Mesenchymal stem cell (in vitro differentiated cells and primary cell): ENCODE results near the gene GPRIN2.

ENCODE experiments used
- DNase-seq: peaks from one replicate; pipeline ENCODE4 v3.0.0-alpha.2; 2013
- H2AFZ ChIP-seq: one replicate; pipeline ENCODE4 v1.6.1; 2013; ENCODE audit warnings: low read depth, mild to moderate bottlenecking, control low read depth, inconsistent platforms, low read length, moderate library complexity
- H2AK5ac ChIP-seq: 2 replicates; pipeline ENCODE4 v1.6.1; 2013; ENCODE audit warnings: low read length, moderate library complexity, mild to moderate bottlenecking, inconsistent platforms; ENCODE audit not compliant: severe bottlenecking
- H2BK120ac ChIP-seq: one replicate; pipeline ENCODE4 v1.6.1; 2013; ENCODE audit warnings: low read depth, mild to moderate bottlenecking, inconsistent platforms, low read length, moderate library complexity
- H2BK12ac ChIP-seq, 2 experiments: one replicate each; pipeline ENCODE4 v1.6.1; 2013; ENCODE audit warnings: inconsistent platforms in 2 of 2, low read length in 2 of 2, mild to moderate bottlenecking in 2 of 2, moderate library complexity in 2 of 2, control low read depth in 1 of 2
- H2BK15ac ChIP-seq: one replicate; pipeline ENCODE4 v1.6.1; 2013; ENCODE audit warnings: mild to moderate bottlenecking, low read depth, inconsistent platforms; ENCODE audit not compliant: poor library complexity, severe bottlenecking
- H2BK5ac ChIP-seq: 2 replicates; pipeline ENCODE4 v1.6.1; 2013; ENCODE audit warnings: low read depth, mild to moderate bottlenecking, low read length, control low read depth, inconsistent platforms; ENCODE audit not compliant: poor library complexity, severe bottlenecking
- H3K14ac ChIP-seq, 2 experiments: one replicate each; pipeline ENCODE4 v1.6.1; 2013; ENCODE audit warnings: inconsistent platforms in 2 of 2, low read length in 2 of 2, control low read depth in 1 of 2, mild to moderate bottlenecking in 1 of 2, moderate library complexity in 1 of 2
- H3K18ac ChIP-seq, 2 experiments: one replicate each; pipeline ENCODE4 v1.6.1; 2013; ENCODE audit warnings: inconsistent platforms in 2 of 2, low read length in 2 of 2, control low read depth in 1 of 2, low read depth in 1 of 2, mild to moderate bottlenecking in 1 of 2
- H3K23ac ChIP-seq, 2 experiments: one replicate each; pipeline ENCODE4 v1.6.1; 2013; ENCODE audit warnings: inconsistent platforms in 2 of 2, low read length in 2 of 2, mild to moderate bottlenecking in 2 of 2, moderate library complexity in 2 of 2, control low read depth in 1 of 2
- H3K27ac ChIP-seq: 2 replicates; pipeline ENCODE4 v1.5.1; 2013; ENCODE audit warnings: mild to moderate bottlenecking, moderate library complexity, low read length, control low read depth, inconsistent platforms; ENCODE audit not compliant: poor library complexity, severe bottlenecking
- H3K27me3 ChIP-seq, 2 experiments: 2 replicates each; pipeline versions ENCODE4 v1.6.1 to v1.7.0; 2013; ENCODE audit warnings: low read length in 2 of 2, mild to moderate bottlenecking in 2 of 2, moderate library complexity in 2 of 2, control low read depth in 1 of 2, inconsistent platforms in 1 of 2; ENCODE audit not compliant: control insufficient read depth in 1 of 2, insufficient read depth in 1 of 2
- H3K36me3 ChIP-seq, 2 experiments: 2 replicates each; pipeline versions ENCODE4 v1.6.1 to v1.7.0; 2013; ENCODE audit warnings: low read length in 2 of 2, control low read depth in 1 of 2, inconsistent platforms in 1 of 2, low read depth in 1 of 2, mild to moderate bottlenecking in 1 of 2; ENCODE audit not compliant: insufficient read depth in 2 of 2, control insufficient read depth in 1 of 2
- H3K4ac ChIP-seq, 2 experiments: one replicate each; pipeline ENCODE4 v1.6.1; 2013; ENCODE audit warnings: inconsistent platforms in 2 of 2, low read length in 2 of 2, mild to moderate bottlenecking in 2 of 2, moderate library complexity in 2 of 2, control low read depth in 1 of 2, low read depth in 1 of 2
- H3K4me1 ChIP-seq: 2 replicates; pipeline ENCODE4 v1.6.1; 2013; ENCODE audit warnings: low read depth, low read length, control low read depth; ENCODE audit not compliant: control insufficient read depth, insufficient read depth
- H3K4me2 ChIP-seq: 2 replicates; pipeline ENCODE4 v1.6.1; 2013; ENCODE audit warnings: low read length, mild to moderate bottlenecking, inconsistent platforms; ENCODE audit not compliant: poor library complexity, severe bottlenecking
- H3K4me3 ChIP-seq, 2 experiments: 2 replicates each; pipeline versions ENCODE4 v1.5.1 to v1.7.0; 2013; ENCODE audit warnings: low read length in 2 of 2, mild to moderate bottlenecking in 2 of 2, control low read depth in 1 of 2, low read depth in 1 of 2; ENCODE audit not compliant: insufficient read depth in 1 of 2
- H3K79me1 ChIP-seq: replicated peaks from 2 replicates; pipeline ENCODE4 v1.6.1; 2013; ENCODE audit warnings: mild to moderate bottlenecking, control low read depth, low read length, inconsistent platforms; ENCODE audit not compliant: poor library complexity, severe bottlenecking
- H3K9ac ChIP-seq: 2 replicates; pipeline ENCODE4 v1.7.0; 2013; ENCODE audit warnings: mild to moderate bottlenecking, low read length, moderate library complexity
- H3K9me3 ChIP-seq: 2 replicates; pipeline ENCODE4 v1.7.0; 2013; ENCODE audit warnings: mild to moderate bottlenecking, low read length; ENCODE audit not compliant: control insufficient read depth
- H4K8ac ChIP-seq: one replicate; pipeline ENCODE4 v1.6.1; 2013; ENCODE audit warnings: inconsistent platforms, mild to moderate bottlenecking, low read length, moderate library complexity
- H4K91ac ChIP-seq: one replicate; pipeline ENCODE4 v1.6.1; 2013; ENCODE audit warnings: mild to moderate bottlenecking, low read length, inconsistent platforms
- WGBS: methylation state at CpG from one replicate; pipeline ENCODE4 v1.1.7; 2013; ENCODE audit warnings: mixed read lengths; 5-methylcytosine and 5-hydroxymethylcytosine counted together

The GPRIN2 gene

DNA sequence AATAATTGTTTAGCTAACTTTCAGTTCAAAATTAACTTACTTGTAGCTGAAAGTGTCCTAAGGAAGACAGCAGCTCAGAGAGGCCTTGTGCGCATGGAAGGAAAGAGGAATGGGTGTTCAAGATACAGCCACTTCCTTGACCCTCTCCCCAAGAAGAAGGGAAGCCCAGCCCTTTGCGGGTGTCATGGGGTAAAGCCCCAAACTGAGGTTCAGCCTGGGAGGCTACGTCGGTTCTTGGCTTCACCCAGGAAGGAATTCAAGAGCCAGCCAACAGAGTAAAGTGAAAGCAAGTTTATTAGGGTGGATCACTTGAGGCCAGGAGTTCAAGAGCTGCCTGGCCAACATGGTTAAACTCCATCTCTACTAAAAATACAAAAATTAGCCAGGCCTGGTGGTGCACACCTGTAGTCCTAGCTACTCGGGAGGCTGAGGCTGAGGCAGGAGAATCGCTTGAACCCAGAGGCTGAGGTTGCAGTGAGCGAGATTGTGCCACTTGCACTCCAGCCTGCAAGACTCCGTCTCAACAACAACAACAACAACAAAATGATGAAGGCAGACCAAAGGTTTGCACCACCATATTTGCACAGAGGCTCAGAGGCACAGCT lies 15.9 kb downstream of the GPRIN2 start:
- peak overlapping the region; percentile 17 for H3K9ac ChIP-seq
- H3K4me2 ChIP-seq = peak overlapping the region; percentile 3
- no peaks in the 10 kb centered on the region for H3K79me1 ChIP-seq
- WGBS = 97% methylated on average over 8 of the region's 8 CpGs
- no peak overlapping the region for H3K18ac ChIP-seq
- no peaks in the 10 kb centered on the region for H3K9me3 ChIP-seq
- no peak overlapping the region for H3K4me3 ChIP-seq
- H2BK120ac ChIP-seq = no peak overlapping the region
- peaks cover 0 to 13% of the 10 kb centered on the region in 2 experiments for H3K36me3 ChIP-seq
- peaks cover 0 to 89% of the 10 kb centered on the region in 2 experiments for H3K27me3 ChIP-seq
- H4K8ac ChIP-seq = no peak overlapping the region
- peak overlapping the region; percentile 95 for H3K27ac ChIP-seq
- no peak overlapping the region for H2BK12ac ChIP-seq
- no peak overlapping the region for H2AFZ ChIP-seq
- no peak overlapping the region for H3K4ac ChIP-seq
- H2BK15ac ChIP-seq = no peak overlapping the region
- H2BK5ac ChIP-seq = peak overlapping the region; percentile 87
- peak overlapping the region; percentile 98 for H2AK5ac ChIP-seq
- H3K23ac ChIP-seq = no peak overlapping the region
- no peak for DNase-seq
- peaks cover 28% of the 10 kb centered on the region for H3K4me1 ChIP-seq
- no peak overlapping the region for H3K14ac ChIP-seq
- peak overlapping the region; percentile 16 for H4K91ac ChIP-seq

DNA sequence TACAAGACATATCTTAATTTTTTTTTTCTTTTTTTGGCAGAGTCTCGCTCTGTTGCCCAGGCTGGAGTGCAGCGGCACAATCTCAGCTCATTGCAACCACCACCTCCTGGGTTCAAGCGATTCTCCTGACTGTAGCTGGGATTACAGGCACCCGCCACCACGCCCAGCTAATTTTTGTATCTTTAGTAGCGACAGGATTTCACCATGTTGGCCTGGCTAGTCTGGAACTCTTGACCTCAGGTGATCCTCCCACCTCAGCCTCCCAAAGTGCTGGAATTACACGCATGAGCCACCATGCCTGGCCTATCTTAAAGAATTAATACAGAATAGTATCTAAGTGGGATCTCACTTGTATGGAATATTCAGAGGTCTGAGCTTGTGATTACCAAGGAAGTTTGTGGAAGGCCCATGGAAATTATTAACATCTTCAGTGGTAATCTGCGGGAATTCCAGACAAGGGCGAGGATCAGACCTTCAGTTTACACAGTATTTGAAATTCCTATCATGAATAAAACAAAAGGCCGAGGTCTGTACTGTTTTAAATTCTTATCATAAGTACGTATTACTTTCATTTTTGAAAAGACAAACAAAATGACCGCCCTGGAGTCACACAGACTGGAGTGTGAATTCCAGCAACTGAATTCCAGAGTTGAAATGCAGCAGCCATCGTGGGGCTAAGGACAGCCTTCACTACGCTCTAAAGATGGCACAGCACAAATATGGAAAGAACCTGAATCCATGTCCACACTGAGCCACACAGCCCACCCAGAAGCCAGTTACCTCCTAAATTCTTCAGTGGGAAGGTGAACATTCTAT lies 16.7 kb downstream of the GPRIN2 start:
- H3K4me3 ChIP-seq = no peak overlapping the region
- peak overlapping the region; percentile 95 for H3K27ac ChIP-seq
- H3K36me3 ChIP-seq = peaks cover 0 to 12% of the 10 kb centered on the region in 2 experiments
- H3K9ac ChIP-seq = peak overlapping the region; percentile 17
- no peak overlapping the region for H3K14ac ChIP-seq
- no peak overlapping the region for H4K91ac ChIP-seq
- no peak overlapping the region for H2BK12ac ChIP-seq
- no peak overlapping the region for H3K23ac ChIP-seq
- no peak overlapping the region for H2BK15ac ChIP-seq
- peak overlapping the region; percentile 87 for H2BK5ac ChIP-seq
- no peak overlapping the region for H4K8ac ChIP-seq
- H3K79me1 ChIP-seq = no peaks in the 10 kb centered on the region
- H3K18ac ChIP-seq = no peak overlapping the region
- DNase-seq = peak; percentile 75
- peak overlapping the region; percentile 19 for H3K4me2 ChIP-seq
- no peak overlapping the region for H3K4ac ChIP-seq
- H3K27me3 ChIP-seq = peaks cover 0 to 89% of the 10 kb centered on the region in 2 experiments
- 82% methylated on average over 13 of the region's 14 CpGs for WGBS
- H3K4me1 ChIP-seq = peaks cover 29% of the 10 kb centered on the region
- no peak overlapping the region for H2AFZ ChIP-seq
- H3K9me3 ChIP-seq = no peaks in the 10 kb centered on the region
- no peak overlapping the region for H2BK120ac ChIP-seq
- peak overlapping the region; percentile 98 for H2AK5ac ChIP-seq

DNA sequence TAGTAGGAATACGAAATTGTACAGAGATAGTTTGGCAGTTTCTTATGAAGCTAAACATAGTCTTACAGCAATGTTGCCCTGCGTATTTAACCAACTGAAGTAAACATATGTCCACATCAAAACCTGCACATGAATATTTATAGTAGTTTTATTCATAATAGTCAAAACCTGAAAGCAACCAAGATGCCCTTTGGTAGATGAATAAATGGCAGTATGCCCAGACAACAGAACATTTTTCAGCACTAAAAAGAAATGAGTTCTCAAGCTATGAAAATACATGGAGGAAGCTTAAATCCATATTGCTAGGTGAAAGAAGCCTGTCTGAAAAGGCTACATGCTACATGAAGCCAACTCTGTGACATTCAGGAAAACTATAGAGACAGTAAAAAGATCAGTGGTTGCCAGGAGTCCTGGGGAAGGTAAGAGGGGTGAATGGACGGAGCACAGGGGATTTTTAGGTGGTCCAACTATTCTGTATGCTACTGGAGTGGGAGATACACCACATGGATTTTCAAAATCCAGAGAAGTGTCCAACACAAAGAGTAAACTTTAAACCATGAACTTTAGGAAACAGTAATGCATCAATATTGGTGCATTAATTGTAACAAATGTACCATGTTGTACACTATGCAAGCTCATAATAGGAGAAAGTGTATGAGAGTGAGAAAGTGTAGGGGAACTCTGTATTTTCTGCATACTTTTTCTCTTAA lies 17.6 kb downstream of the GPRIN2 start:
- H3K4me3 ChIP-seq = no peak overlapping the region
- H2BK120ac ChIP-seq = no peak overlapping the region
- no peaks in the 10 kb centered on the region for H3K79me1 ChIP-seq
- WGBS = 79% methylated on average over 3 of the region's 3 CpGs
- H2AFZ ChIP-seq = no peak overlapping the region
- H3K4me1 ChIP-seq = peaks cover 29% of the 10 kb centered on the region
- no peak overlapping the region for H3K23ac ChIP-seq
- H3K9ac ChIP-seq = no peak overlapping the region
- peaks cover 0 to 83% of the 10 kb centered on the region in 2 experiments for H3K27me3 ChIP-seq
- no peak overlapping the region for H2BK12ac ChIP-seq
- no peak overlapping the region for H3K14ac ChIP-seq
- H3K36me3 ChIP-seq = peaks cover 0 to 8% of the 10 kb centered on the region in 2 experiments
- H3K4me2 ChIP-seq = no peak overlapping the region
- H2BK5ac ChIP-seq = peak overlapping the region; percentile 20
- H3K9me3 ChIP-seq = no peaks in the 10 kb centered on the region
- H4K8ac ChIP-seq = no peak overlapping the region
- H3K4ac ChIP-seq = no peak overlapping the region
- no peak overlapping the region for H3K18ac ChIP-seq
- no peak overlapping the region for H2BK15ac ChIP-seq
- no peak overlapping the region for H4K91ac ChIP-seq
- no peak for DNase-seq
- H3K27ac ChIP-seq = peak overlapping the region; percentile 45
- H2AK5ac ChIP-seq = peak overlapping the region; percentile 35

DNA sequence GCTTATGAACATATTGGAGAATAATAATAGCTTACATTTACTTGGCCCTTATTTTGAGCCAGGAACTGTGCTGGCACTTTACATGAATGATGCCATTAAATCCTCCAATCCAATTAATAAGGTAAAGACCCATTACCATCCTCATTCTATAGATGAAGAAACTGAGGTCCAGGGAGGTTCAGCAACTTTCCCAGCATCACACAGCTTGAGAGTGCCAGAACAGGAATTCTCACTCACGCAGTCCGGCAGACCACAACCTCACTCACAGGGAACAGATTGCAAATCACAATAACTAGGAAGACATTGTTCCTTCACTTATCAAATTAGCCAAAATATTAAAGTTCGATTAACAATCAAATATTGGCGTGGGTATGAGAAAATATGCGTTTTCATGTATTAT lies 18.3 kb downstream of the GPRIN2 start:
- no peak for DNase-seq
- H3K27me3 ChIP-seq = peaks cover 0 to 76% of the 10 kb centered on the region in 2 experiments
- no peak overlapping the region for H3K18ac ChIP-seq
- H3K4me2 ChIP-seq = no peak overlapping the region
- no peaks in the 10 kb centered on the region for H3K9me3 ChIP-seq
- no peak overlapping the region for H3K4me3 ChIP-seq
- H2BK12ac ChIP-seq = no peak overlapping the region
- no peak overlapping the region for H2BK5ac ChIP-seq
- H3K4me1 ChIP-seq = peaks cover 29% of the 10 kb centered on the region
- H3K27ac ChIP-seq = no peak overlapping the region
- no peak overlapping the region for H3K23ac ChIP-seq
- WGBS = 89% methylated on average over 4 of the region's 5 CpGs
- H3K9ac ChIP-seq = no peak overlapping the region
- H3K36me3 ChIP-seq = peaks cover 0 to 6% of the 10 kb centered on the region in 2 experiments
- peak overlapping the region; percentile 29 for H2AK5ac ChIP-seq
- H3K79me1 ChIP-seq = no peaks in the 10 kb centered on the region
- H2AFZ ChIP-seq = no peak overlapping the region
- no peak overlapping the region for H4K91ac ChIP-seq
- no peak overlapping the region for H3K14ac ChIP-seq
- no peak overlapping the region for H2BK120ac ChIP-seq
- H3K4ac ChIP-seq = no peak overlapping the region
- H2BK15ac ChIP-seq = no peak overlapping the region
- H4K8ac ChIP-seq = no peak overlapping the region
